ENCODE measurements around the gene ACVR1B. TPM values are rescaled to one million over a fixed set of nuclear protein-coding genes. Genes with fewer than 3 reads are reported as not detected.

Gene ACVR1B
- total and polyA plus RNA-seq, 5 donors = 14.6 to 19.4 (median 15.9) TPM

DNA sequence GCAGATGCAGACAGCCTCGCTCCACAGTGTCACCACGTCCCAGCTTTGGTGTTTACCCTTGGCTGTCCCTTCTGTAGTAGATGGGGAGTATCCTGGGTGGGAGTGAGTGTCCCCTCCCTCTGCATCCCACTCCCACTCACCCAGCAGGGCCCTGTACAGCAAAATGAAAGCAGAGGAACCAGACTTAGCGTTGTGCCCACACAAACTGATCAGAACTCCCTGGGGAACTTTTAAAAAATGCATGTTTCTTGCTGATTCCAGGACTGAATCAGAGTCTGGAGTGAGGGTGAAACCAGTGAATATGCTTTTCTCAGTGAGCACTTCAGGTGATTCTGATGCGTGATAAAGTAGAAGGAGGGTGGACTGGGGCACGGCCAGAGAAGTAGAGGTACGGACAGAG is 41.3 kb upstream of the ACVR1B start:
- intact Hi-C loops (cut with DNase I) = no loop called here
- DNase-seq (no peak), ATAC-seq (no peak)
- no peaks in the 10 kb centered on the region for H3K9me3 ChIP-seq (ENCODE audit: control insufficient read depth, low read length)
- no peak overlapping the region for H3K4me3 ChIP-seq (ENCODE audit: low read length)
- 67% methylated on average over 6 of the region's 6 CpGs for WGBS
- H3K4me1 ChIP-seq (ENCODE audit: control insufficient read depth, insufficient read depth, low read length) = peaks cover 21% of the 10 kb centered on the region
- no peaks in the 10 kb centered on the region for H3K27me3 ChIP-seq (ENCODE audit: control insufficient read depth, insufficient read depth)
- H3K27ac ChIP-seq (ENCODE audit: low read length) = peak overlapping the region; percentile 13

DNA sequence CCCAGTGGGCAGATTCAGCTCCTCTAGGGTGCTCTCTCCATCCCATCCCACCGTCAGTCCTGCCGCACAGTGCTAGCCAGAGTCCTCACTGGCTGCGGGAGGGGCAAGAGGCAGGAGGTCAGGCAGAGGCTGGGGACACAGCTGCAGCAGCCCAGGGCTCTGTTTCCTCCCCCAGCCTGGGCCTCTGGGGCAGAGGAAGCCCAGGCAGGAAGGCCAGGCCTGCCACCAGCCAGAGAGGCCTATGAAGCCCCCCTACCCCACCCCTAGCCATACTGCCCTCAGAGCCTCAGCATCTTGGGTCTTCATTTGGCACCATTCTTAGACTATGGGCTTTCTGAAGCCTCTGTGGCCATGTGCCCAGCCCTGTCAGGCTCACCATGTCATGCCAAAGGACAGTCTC is 40.8 kb upstream of the ACVR1B start:
- ATAC-seq (no peak), DNase-seq (no peak)
- intact Hi-C loops (cut with DNase I) = no loop called here
- 53% methylated on average over 3 of the region's 3 CpGs for WGBS
- peaks cover 20% of the 10 kb centered on the region for H3K4me1 ChIP-seq (ENCODE audit: control insufficient read depth, insufficient read depth, low read length)
- peak overlapping the region; percentile 30 for H3K27ac ChIP-seq (ENCODE audit: low read length)
- no peaks in the 10 kb centered on the region for H3K27me3 ChIP-seq (ENCODE audit: control insufficient read depth, insufficient read depth)
- H3K4me3 ChIP-seq (ENCODE audit: low read length) = no peak overlapping the region
- no peaks in the 10 kb centered on the region for H3K9me3 ChIP-seq (ENCODE audit: control insufficient read depth, low read length)

DNA sequence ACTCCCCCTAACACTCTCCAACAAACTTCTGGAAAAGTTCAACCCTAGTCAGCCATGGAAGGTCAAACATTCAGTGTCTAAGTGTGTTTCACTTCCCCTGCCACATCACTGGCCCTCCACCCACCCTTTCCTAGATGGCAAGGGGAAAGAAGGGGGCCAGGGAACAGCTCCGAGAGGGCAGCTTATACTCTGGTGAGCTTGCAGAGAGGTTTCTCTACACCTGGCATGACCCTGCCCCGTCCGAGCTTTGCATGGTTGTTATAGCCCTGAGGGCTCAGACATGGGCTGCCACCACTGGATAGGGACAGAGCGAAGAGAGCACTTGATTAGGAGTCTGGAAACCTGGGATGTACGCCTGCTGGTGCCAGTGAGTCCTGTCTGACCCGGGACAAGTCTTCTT is 40.2 kb upstream of the ACVR1B start:
- DNase-seq (no peak), ATAC-seq (no peak)
- Histone ChIP-seq H3K27me3 (ENCODE audit: control insufficient read depth, insufficient read depth) (no peaks in the 10 kb centered on the region), H3K27ac (ENCODE audit: low read length) (peak overlapping the region; percentile 31), H3K4me3 (ENCODE audit: low read length) (no peak overlapping the region), H3K4me1 (ENCODE audit: control insufficient read depth, insufficient read depth, low read length) (peaks cover 17% of the 10 kb centered on the region), H3K9me3 (ENCODE audit: control insufficient read depth, low read length) (no peaks in the 10 kb centered on the region)
- WGBS = 81% methylated on average over 6 of the region's 6 CpGs
- intact Hi-C loops (cut with DNase I) = no loop called here

DNA sequence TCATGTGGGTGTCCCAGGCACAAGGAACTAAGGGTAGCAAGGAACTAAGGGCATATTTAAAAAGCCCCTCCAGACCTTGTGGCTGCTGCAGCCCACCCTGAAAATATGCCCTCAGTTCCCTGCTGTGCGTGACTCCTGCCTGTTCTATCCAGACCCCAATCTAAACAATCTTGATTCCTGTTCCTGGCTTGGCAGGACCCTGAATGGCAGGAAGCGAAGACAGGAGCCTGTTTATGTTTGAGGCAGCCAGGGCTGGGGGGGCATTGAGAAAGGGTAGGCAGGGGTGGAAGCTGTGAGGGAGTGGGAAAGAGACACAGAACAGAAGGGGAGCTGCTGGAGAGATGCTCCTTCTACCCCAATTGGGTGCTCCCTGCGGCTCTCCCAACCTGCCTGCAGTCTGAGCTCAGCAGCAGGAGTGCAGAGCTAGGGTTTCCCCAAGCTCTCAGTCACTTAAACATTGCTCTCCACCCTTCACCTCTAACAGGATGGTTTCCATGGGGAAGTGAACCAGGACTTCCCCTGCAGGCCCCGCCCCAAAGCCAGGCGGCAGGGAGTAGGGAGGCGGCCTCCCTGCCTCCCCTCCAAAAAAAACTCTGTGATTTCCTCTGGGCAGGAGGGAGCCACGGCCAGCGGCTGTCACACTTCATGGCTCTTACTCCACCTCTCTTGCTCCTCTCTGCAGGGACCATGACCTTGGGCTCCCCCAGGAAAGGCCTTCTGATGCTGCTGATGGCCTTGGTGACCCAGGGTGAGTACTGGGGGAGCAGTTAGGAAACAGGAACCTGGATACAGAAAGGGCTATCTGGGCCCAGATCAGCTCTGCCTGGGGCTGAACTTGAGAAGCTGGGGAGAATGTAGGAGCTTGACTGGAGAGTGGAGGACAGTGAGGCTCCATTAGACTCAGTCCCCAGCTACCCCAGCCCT is 39.4 kb upstream of the ACVR1B start:
- Histone ChIP-seq H3K9me3 (ENCODE audit: control insufficient read depth, low read length) (no peaks in the 10 kb centered on the region), H3K4me3 (ENCODE audit: low read length) (peak overlapping the region; percentile 26), H3K27me3 (ENCODE audit: control insufficient read depth, insufficient read depth) (no peaks in the 10 kb centered on the region), H3K27ac (ENCODE audit: low read length) (peak overlapping the region; percentile 61), H3K4me1 (ENCODE audit: control insufficient read depth, insufficient read depth, low read length) (peaks cover 16% of the 10 kb centered on the region)
- peak; percentile 77 to 87 (median 87) for DNase-seq
- intact Hi-C loops (cut with DNase I) = no loop called here
- ATAC-seq = peak; percentile 67 to 86
- WGBS = 50% methylated on average over 8 of the region's 8 CpGs

DNA sequence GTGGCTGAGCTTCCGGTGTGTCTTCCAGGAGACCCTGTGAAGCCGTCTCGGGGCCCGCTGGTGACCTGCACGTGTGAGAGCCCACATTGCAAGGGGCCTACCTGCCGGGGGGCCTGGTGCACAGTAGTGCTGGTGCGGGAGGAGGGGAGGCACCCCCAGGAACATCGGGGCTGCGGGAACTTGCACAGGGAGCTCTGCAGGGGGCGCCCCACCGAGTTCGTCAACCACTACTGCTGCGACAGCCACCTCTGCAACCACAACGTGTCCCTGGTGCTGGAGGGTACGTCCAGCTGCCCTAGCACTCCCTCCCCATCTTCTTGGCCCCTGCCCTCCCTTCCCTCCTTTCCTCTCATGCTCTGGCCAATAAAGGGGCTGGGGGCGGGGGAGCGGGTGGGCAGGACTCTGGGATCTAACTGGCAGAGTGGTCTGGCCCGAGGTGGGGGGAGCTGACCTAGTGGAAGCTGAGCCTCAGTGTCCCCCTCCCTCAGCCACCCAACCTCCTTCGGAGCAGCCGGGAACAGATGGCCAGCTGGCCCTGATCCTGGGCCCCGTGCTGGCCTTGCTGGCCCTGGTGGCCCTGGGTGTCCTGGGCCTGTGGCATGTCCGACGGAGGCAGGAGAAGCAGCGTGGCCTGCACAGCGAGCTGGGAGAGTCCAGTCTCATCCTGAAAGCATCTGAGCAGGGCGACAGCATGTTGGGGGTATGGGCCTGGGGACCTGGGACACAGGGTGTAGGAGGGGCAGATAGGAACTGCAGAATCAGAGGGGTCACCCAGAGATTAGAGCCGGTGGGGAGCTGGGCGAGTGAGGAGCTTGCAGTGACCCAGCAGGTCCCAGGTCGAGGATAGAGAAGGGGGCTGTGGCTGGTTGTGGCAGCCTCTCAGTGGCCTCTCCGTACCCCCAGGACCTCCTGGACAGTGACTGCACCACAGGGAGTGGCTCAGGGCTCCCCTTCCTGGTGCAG is 38.1 kb upstream of the ACVR1B start:
- Histone ChIP-seq H3K27ac (ENCODE audit: low read length) (no peak overlapping the region), H3K4me3 (ENCODE audit: low read length) (no peak overlapping the region), H3K4me1 (ENCODE audit: control insufficient read depth, insufficient read depth, low read length) (peaks cover 18% of the 10 kb centered on the region), H3K27me3 (ENCODE audit: control insufficient read depth, insufficient read depth) (no peaks in the 10 kb centered on the region), H3K9me3 (ENCODE audit: control insufficient read depth, low read length) (no peaks in the 10 kb centered on the region)
- 79% methylated on average over 30 of the region's 30 CpGs for WGBS
- intact Hi-C loops (cut with DNase I) = no loop called here
- peak in 2 of 3 donors; percentile 61 to 68 for DNase-seq
- no peak for ATAC-seq

DNA sequence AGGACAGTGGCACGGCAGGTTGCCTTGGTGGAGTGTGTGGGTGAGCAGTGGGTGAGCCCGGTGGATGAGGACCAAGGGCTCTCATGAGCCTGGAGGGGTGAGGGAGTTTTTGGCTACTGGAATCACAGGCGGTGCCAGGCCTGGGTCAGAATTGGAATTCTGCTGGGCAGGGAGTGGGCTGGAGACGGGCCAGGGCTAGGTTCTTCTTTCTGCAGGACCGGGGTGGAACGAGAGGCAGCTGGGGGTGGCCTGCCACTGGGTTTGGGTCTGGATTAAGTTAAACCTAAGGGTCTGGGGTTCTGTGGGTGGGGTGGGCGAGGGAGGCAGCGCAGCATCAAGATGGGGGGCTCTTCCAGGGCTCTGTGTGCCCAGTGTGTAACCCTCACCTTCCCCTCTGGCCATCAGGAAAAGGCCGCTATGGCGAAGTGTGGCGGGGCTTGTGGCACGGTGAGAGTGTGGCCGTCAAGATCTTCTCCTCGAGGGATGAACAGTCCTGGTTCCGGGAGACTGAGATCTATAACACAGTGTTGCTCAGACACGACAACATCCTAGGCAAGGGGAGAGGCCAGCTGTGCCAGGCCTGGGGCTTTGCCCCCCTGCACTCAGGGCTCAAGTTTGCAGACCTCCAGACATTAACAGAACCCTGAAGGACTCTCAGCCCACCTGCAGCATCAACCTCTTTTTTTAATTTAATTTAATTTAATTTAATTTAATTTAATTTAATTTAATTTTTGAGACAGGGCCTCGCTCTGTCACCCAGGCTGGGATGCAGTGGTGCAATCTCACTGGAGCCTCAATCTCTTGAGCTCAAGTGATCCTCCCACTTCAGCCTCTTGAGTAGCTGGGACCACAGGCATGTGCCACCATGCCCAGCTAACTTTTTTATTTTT is 37.2 kb upstream of the ACVR1B start:
- DNase-seq = peak in 2 of 3 donors; percentile 84 to 87

DNA sequence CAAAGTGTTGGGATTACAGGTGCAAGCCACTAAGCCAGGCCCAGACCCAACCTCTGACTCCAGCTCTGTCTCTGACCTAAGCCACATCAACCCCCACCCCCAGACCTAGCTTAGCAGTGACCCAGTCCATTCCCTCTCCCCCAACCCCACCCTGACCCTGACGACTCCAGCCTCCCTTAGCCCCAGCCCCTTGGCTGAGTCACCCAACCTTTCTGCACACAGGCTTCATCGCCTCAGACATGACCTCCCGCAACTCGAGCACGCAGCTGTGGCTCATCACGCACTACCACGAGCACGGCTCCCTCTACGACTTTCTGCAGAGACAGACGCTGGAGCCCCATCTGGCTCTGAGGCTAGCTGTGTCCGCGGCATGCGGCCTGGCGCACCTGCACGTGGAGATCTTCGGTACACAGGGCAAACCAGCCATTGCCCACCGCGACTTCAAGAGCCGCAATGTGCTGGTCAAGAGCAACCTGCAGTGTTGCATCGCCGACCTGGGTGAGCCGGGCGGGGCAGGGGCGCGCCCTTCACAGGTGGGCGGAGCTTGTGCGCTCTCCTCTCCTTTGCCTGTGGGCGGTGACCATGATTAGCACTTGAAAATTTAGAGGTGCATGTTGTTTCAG is 36.4 kb upstream of the ACVR1B start:
- no peak overlapping the region for H3K4me3 ChIP-seq (ENCODE audit: low read length)
- no peak overlapping the region for H3K27ac ChIP-seq (ENCODE audit: low read length)
- 91% methylated on average over 28 of the region's 28 CpGs for WGBS
- intact Hi-C loops (cut with DNase I) = no loop called here
- H3K4me1 ChIP-seq (ENCODE audit: control insufficient read depth, insufficient read depth, low read length) = peaks cover 16% of the 10 kb centered on the region
- no peaks in the 10 kb centered on the region for H3K9me3 ChIP-seq (ENCODE audit: control insufficient read depth, low read length)
- H3K27me3 ChIP-seq (ENCODE audit: control insufficient read depth, insufficient read depth) = no peaks in the 10 kb centered on the region
- DNase-seq (peak in 1 of 3 donors; percentile 64), ATAC-seq (no peak)

More for the DNA sequence above, 37.2 kb upstream of the ACVR1B start:
- no peaks in the 10 kb centered on the region for H3K9me3 ChIP-seq (ENCODE audit: control insufficient read depth, low read length)
- H3K27ac ChIP-seq (ENCODE audit: low read length) = no peak overlapping the region
- 74% methylated on average over 17 of the region's 17 CpGs for WGBS
- H3K4me3 ChIP-seq (ENCODE audit: low read length) = no peak overlapping the region
- H3K4me1 ChIP-seq (ENCODE audit: control insufficient read depth, insufficient read depth, low read length) = peaks cover 18% of the 10 kb centered on the region
- no peak for ATAC-seq
- no peaks in the 10 kb centered on the region for H3K27me3 ChIP-seq (ENCODE audit: control insufficient read depth, insufficient read depth)
- intact Hi-C loops (cut with DNase I) = no loop called here

DNA sequence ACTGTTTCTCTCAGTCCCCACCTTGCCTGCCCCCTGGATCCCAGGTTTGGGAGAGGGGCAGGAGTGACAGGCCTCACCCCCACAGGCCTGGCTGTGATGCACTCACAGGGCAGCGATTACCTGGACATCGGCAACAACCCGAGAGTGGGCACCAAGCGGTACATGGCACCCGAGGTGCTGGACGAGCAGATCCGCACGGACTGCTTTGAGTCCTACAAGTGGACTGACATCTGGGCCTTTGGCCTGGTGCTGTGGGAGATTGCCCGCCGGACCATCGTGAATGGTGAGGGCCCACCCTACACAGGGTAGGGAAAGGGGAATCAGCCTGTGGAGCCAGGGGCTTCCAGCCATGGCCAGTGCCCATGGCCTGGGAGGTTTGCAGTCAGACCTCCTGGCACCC is 35.5 kb upstream of the ACVR1B start:
- Histone ChIP-seq H3K27ac (ENCODE audit: low read length) (no peak overlapping the region), H3K4me3 (ENCODE audit: low read length) (no peak overlapping the region), H3K4me1 (ENCODE audit: control insufficient read depth, insufficient read depth, low read length) (peaks cover 8% of the 10 kb centered on the region), H3K27me3 (ENCODE audit: control insufficient read depth, insufficient read depth) (no peaks in the 10 kb centered on the region), H3K9me3 (ENCODE audit: control insufficient read depth, low read length) (no peaks in the 10 kb centered on the region)
- DNase-seq = no peak
- 97% methylated on average over 11 of the region's 11 CpGs for WGBS
- intact Hi-C loops (cut with DNase I) = no loop called here
- no peak for ATAC-seq

DNA sequence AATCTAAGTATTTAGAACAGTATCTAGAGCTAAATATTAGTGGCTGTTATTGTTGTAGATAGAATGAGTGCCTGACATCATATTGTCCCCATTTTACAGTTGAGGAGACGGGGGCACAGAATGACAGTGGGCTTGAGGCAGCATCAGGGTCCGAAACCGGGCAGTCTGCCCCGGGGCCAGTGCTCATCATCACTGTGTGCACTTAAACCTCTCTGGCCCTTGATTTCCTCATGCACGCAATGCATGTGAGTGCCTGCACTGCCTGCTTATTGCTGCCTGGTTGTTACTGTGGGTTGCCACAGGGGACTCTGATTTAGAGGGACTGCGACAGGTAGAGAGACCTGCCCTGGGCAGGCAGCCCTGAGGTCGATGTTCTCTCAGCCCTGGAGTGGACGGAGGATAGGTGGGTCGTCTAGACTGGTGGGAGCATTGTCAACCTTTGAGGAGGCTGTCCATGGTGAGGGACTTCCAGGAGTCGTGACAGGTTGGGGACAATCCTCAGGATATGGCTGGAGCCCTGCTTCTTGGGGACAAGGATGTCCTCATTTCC is 34.4 kb upstream of the ACVR1B start:
- H3K4me3 ChIP-seq (ENCODE audit: low read length) = no peak overlapping the region
- H3K4me1 ChIP-seq (ENCODE audit: control insufficient read depth, insufficient read depth, low read length) = peaks cover 6% of the 10 kb centered on the region
- 87% methylated on average over 10 of the region's 10 CpGs for WGBS
- no peaks in the 10 kb centered on the region for H3K27me3 ChIP-seq (ENCODE audit: control insufficient read depth, insufficient read depth)
- H3K27ac ChIP-seq (ENCODE audit: low read length) = no peak overlapping the region
- intact Hi-C loops (cut with DNase I) = no loop called here
- DNase-seq (no peak), ATAC-seq (no peak)
- H3K9me3 ChIP-seq (ENCODE audit: control insufficient read depth, low read length) = no peaks in the 10 kb centered on the region
